Type B pancreatic cell (in vitro differentiated cells): ENCODE results near the gene ADAM12. TPM values are rescaled to one million over a fixed set of nuclear protein-coding genes. Genes with fewer than 3 reads are reported as not detected.

Experiments
- DNase-seq: peaks from one replicate; pipeline ENCODE4 v3.0.0; 2021; ENCODE audit warnings: mixed read lengths; ENCODE audit not compliant: unreplicated experiment; ENCODE audit errors: extremely low spot score
- H3K27ac Mint-ChIP-seq: 2 replicates; pipeline ENCODE4 v1.8.0; 2021; ENCODE audit warnings: mild to moderate bottlenecking, mixed read lengths
- H3K27me3 Mint-ChIP-seq: 2 replicates; pipeline ENCODE4 v1.8.0; 2021; ENCODE audit warnings: mixed read lengths
- H3K36me3 Mint-ChIP-seq: 2 replicates; pipeline ENCODE4 v1.8.0; 2021; ENCODE audit warnings: mixed read lengths
- H3K4me1 Mint-ChIP-seq: one replicate; pipeline ENCODE4 v1.8.0; 2021; ENCODE audit warnings: mixed read lengths; ENCODE audit not compliant: unreplicated experiment
- H3K4me3 Mint-ChIP-seq: 2 replicates; pipeline ENCODE4 v1.8.0; 2021; ENCODE audit warnings: mild to moderate bottlenecking, mixed read lengths
- H3K9me3 Mint-ChIP-seq: 2 replicates; pipeline ENCODE4 v1.8.0; 2021; ENCODE audit warnings: mixed read lengths
- CTCF ChIP-seq: fragments of 200-600 bp; sonication (generic); conservative IDR thresholded peaks from 2 replicates; pipeline ENCODE4 v1.5.0; 2021; ENCODE audit warnings: antibody characterized with exemption, mild to moderate bottlenecking
- total RNA-seq: library from RNA; stranded (reverse); gene quantifications from 2 replicates; pipeline ENCODE4 v1.2.1, GENCODE V29; 2021; ENCODE audit warnings: low replicate concordance

Gene ADAM12
- total RNA-seq, 1 donor from 2014 or later: 31.6 TPM

GRCh38 chr10:126021833-126022500 lies 366.3 kb downstream of the ADAM12 start:
- H3K9me3 Mint-ChIP-seq: peaks cover 5% of the 10 kb centered on the region
- DNase-seq: no peak
- H3K27me3 Mint-ChIP-seq: no peaks in the 10 kb centered on the region
- peaks cover 30% of the 10 kb centered on the region for H3K36me3 Mint-ChIP-seq
- H3K27ac Mint-ChIP-seq: peak overlapping the region; percentile 44
- no peak for TF ChIP-seq CTCF
- H3K4me1 Mint-ChIP-seq: no peaks in the 10 kb centered on the region
- no peak overlapping the region for H3K4me3 Mint-ChIP-seq

GRCh38 chr10:126017961-126018560 lies 370.2 kb downstream of the ADAM12 start:
- H3K4me1 Mint-ChIP-seq: peaks cover 16% of the 10 kb centered on the region
- no peak overlapping the region for H3K27ac Mint-ChIP-seq
- no peak for TF ChIP-seq CTCF
- DNase-seq: no peak
- H3K27me3 Mint-ChIP-seq: no peaks in the 10 kb centered on the region
- no peak overlapping the region for H3K4me3 Mint-ChIP-seq
- H3K9me3 Mint-ChIP-seq: no peaks in the 10 kb centered on the region
- peaks cover 26% of the 10 kb centered on the region for H3K36me3 Mint-ChIP-seq

- TF ChIP-seq CTCF: no peak
- H3K27me3 Mint-ChIP-seq: no peaks in the 10 kb centered on the region
- peaks cover 16% of the 10 kb centered on the region for H3K4me1 Mint-ChIP-seq
- no peak overlapping the region for H3K27ac Mint-ChIP-seq
- no peak overlapping the region for H3K4me3 Mint-ChIP-seq
- DNase-seq: no peak
- H3K9me3 Mint-ChIP-seq: no peaks in the 10 kb centered on the region
- H3K36me3 Mint-ChIP-seq: peaks cover 24% of the 10 kb centered on the region
Measured at GRCh38 chr10:126016882-126017281, 371.4 kb downstream of the ADAM12 start.

- H3K27me3 Mint-ChIP-seq: no peaks in the 10 kb centered on the region
- no peak for DNase-seq
- TF ChIP-seq CTCF: no peak
- H3K27ac Mint-ChIP-seq: no peak overlapping the region
- peaks cover 16% of the 10 kb centered on the region for H3K4me1 Mint-ChIP-seq
- H3K4me3 Mint-ChIP-seq: no peak overlapping the region
- H3K36me3 Mint-ChIP-seq: peaks cover 22% of the 10 kb centered on the region
- no peaks in the 10 kb centered on the region for H3K9me3 Mint-ChIP-seq
Measured at GRCh38 chr10:126016156-126016805, 372.0 kb downstream of the ADAM12 start.

GRCh38 chr10:126015413-126015812 lies 372.9 kb downstream of the ADAM12 start:
- H3K4me3 Mint-ChIP-seq: no peak overlapping the region
- no peak overlapping the region for H3K27ac Mint-ChIP-seq
- peaks cover 22% of the 10 kb centered on the region for H3K36me3 Mint-ChIP-seq
- no peak for DNase-seq
- no peaks in the 10 kb centered on the region for H3K9me3 Mint-ChIP-seq
- TF ChIP-seq CTCF: no peak
- H3K27me3 Mint-ChIP-seq: no peaks in the 10 kb centered on the region
- H3K4me1 Mint-ChIP-seq: peaks cover 16% of the 10 kb centered on the region
